WTC11 (cell line): ENCODE data around the gene RPL10. TPM values are rescaled to one million over a fixed set of nuclear protein-coding genes. Genes with fewer than 3 reads are reported as not detected.

Source experiments
- ATAC-seq: fragments of 200-7000 bp; cut with Tn5 transposase; 2 replicates; pipeline ENCODE4 v1.10.0; 2021; ENCODE audit warnings: mild to moderate bottlenecking, moderate library complexity
- CTCF ChIA-PET: fragments of 300-600 bp; sonication (Branson Sonifier 250); formaldehyde crosslinking; loops from one replicate; lab custom pipeline; 2021; ENCODE audit warnings: antibody characterized with exemption; lab: Charles Lee
- POLR2A ChIA-PET: fragments of 350-600 bp; sonication (Branson Sonifier 250); formaldehyde crosslinking; loops from one replicate; lab custom pipeline; 2021; ENCODE audit warnings: antibody characterized with exemption; lab: Charles Lee
- DNase-seq: peaks from one replicate; pipeline ENCODE4 v3.0.0; 2021; ENCODE audit warnings: low spot score
- H3K27ac Mint-ChIP-seq: 2 replicates; pipeline ENCODE4 v1.8.0; 2021; ENCODE audit warnings: mixed read lengths
- H3K27me3 Mint-ChIP-seq: 2 replicates; pipeline ENCODE4 v1.8.0; 2021; ENCODE audit warnings: low read depth, mild to moderate bottlenecking, moderate library complexity, mixed read lengths
- H3K36me3 Mint-ChIP-seq: 2 replicates; pipeline ENCODE4 v1.8.0; 2021; ENCODE audit warnings: mixed read lengths
- H3K4me1 Mint-ChIP-seq: 2 replicates; pipeline ENCODE4 v1.8.0; 2022; ENCODE audit warnings: mixed read lengths
- H3K4me3 Mint-ChIP-seq: 2 replicates; pipeline ENCODE4 v1.8.0; 2021; ENCODE audit warnings: mild to moderate bottlenecking, moderate library complexity, mixed read lengths
- H3K9me3 Mint-ChIP-seq: 2 replicates; pipeline ENCODE4 v1.8.0; 2021; ENCODE audit warnings: mixed read lengths
- EMX1 ChIP-seq: fragments of 250-450 bp; sonication (Bioruptor Pico); IDR thresholded peaks from 2 replicates; pipeline ENCODE4 v1.8.0; 2021; ENCODE audit warnings: mild to moderate bottlenecking
- FOXK1 ChIP-seq: sonication (generic); formaldehyde crosslinking; IDR thresholded peaks from 2 replicates; pipeline ENCODE4 v1.8.0; 2022; ENCODE audit warnings: mild to moderate bottlenecking, moderate library complexity, missing genetic modification reagents
- HMGA2 ChIP-seq: fragments of 250-450 bp; sonication (Bioruptor Pico); IDR thresholded peaks from 2 replicates; pipeline ENCODE4 v1.4.0; 2021; ENCODE audit warnings: mild to moderate bottlenecking, moderate library complexity
- IRF2 ChIP-seq: sonication (generic); formaldehyde crosslinking; IDR thresholded peaks from 2 replicates; pipeline ENCODE4 v1.8.0; 2022; ENCODE audit warnings: low read depth, missing genetic modification reagents, borderline replicate concordance
- JAZF1 ChIP-seq: fragments of 250-450 bp; sonication (Bioruptor Pico); IDR thresholded peaks from 2 replicates; pipeline ENCODE4 v1.9.0; 2021; ENCODE audit warnings: moderate library complexity, mild to moderate bottlenecking, inconsistent platforms
- JUN ChIP-seq: sonication (generic); formaldehyde crosslinking; IDR thresholded peaks from 2 replicates; pipeline ENCODE4 v1.8.0; 2023; ENCODE audit warnings: mild to moderate bottlenecking, missing genetic modification reagents
- SMAD3 ChIP-seq: sonication (generic); formaldehyde crosslinking; IDR thresholded peaks from 2 replicates; pipeline ENCODE4 v1.8.0; 2022; ENCODE audit warnings: missing genetic modification reagents, mild to moderate bottlenecking, borderline replicate concordance
- ZBTB21 ChIP-seq: sonication (generic); formaldehyde crosslinking; IDR thresholded peaks from 2 replicates; pipeline ENCODE4 v1.8.1; 2023; ENCODE audit warnings: mild to moderate bottlenecking, missing genetic modification reagents, borderline replicate concordance
- ZNF263 ChIP-seq: sonication (generic); formaldehyde crosslinking; IDR thresholded peaks from 2 replicates; pipeline ENCODE4 v1.8.1; 2022; ENCODE audit warnings: low read depth, mild to moderate bottlenecking, moderate library complexity, missing genetic modification reagents
- ZNF416 ChIP-seq: fragments of 250-450 bp; sonication (Bioruptor Pico); IDR thresholded peaks from 2 replicates; pipeline ENCODE4 v1.9.0; 2021; ENCODE audit warnings: mild to moderate bottlenecking, inconsistent platforms
- total RNA-seq: library from RNA; stranded (reverse); gene quantifications from 3 replicates; pipeline ENCODE4 v1.2.3, GENCODE V29; 2021
- TF ChIP-seq, protein P1 (sequence below): sonication (generic); formaldehyde crosslinking; IDR thresholded peaks from 2 replicates; pipeline ENCODE4 v1.8.0; 2022; ENCODE audit warnings: mild to moderate bottlenecking, missing genetic modification reagents
- TF ChIP-seq, protein P2 (sequence below): fragments of 200-600 bp; IDR thresholded peaks from 2 replicates; pipeline ENCODE4 v1.8.0; 2022; ENCODE audit warnings: antibody characterized with exemption
- TF ChIP-seq, protein P3 (sequence below): sonication (generic); formaldehyde crosslinking; IDR thresholded peaks from 2 replicates; pipeline ENCODE4 v1.8.0; 2022; ENCODE audit warnings: mild to moderate bottlenecking, missing genetic modification reagents
- TF ChIP-seq, protein P4 (sequence below): fragments of 250-450 bp; sonication (Bioruptor Pico); IDR thresholded peaks from 2 replicates; pipeline ENCODE4 v1.9.0; 2021; ENCODE audit warnings: mild to moderate bottlenecking
- TF ChIP-seq, protein P5 (sequence below): sonication (generic); formaldehyde crosslinking; IDR thresholded peaks from 2 replicates; pipeline ENCODE4 v1.8.1; 2022; ENCODE audit warnings: missing genetic modification reagents, borderline replicate concordance
- TF ChIP-seq, protein P6 (sequence below): fragments of 250-450 bp; sonication (Bioruptor Pico); IDR thresholded peaks from 2 replicates; pipeline ENCODE4 v1.9.0; 2021; ENCODE audit warnings: moderate library complexity, mild to moderate bottlenecking, inconsistent platforms, borderline replicate concordance

The RPL10 gene
- total RNA-seq, 1 experiment from 2014 or later, result 2,241 TPM

DNA sequence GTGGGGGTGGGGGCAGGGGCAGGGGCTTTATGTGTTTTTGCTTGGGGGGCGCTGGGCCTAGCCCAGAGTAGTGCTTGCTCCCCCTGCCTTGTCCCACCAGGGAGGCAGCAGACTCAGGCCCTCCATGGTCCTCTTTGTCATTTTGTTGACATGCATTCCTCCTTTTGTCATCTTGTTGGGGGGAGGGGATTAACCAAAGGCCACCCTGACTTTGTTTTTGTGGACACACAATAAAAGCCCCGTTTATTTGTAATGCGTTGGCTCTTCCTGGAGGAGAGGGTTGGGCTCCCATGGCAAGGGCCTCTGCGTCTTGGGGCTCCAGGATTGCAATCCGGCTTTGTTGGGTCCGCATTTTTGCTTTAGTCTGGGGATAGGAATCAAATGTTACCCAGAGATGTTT, 16.9 kb upstream of the RPL10 start:
- DNase-seq, result no peak
- POLR2A ChIA-PET, result interaction anchor here (0.6 to 3.3 kb wide), 4 partner anchors 8 to 574 kb away, joined by 4 to 13 read pairs (median 6); no protein-coding TSS in a partner anchor
- no peaks in the 10 kb centered on the region for H3K9me3 Mint-ChIP-seq

DNA sequence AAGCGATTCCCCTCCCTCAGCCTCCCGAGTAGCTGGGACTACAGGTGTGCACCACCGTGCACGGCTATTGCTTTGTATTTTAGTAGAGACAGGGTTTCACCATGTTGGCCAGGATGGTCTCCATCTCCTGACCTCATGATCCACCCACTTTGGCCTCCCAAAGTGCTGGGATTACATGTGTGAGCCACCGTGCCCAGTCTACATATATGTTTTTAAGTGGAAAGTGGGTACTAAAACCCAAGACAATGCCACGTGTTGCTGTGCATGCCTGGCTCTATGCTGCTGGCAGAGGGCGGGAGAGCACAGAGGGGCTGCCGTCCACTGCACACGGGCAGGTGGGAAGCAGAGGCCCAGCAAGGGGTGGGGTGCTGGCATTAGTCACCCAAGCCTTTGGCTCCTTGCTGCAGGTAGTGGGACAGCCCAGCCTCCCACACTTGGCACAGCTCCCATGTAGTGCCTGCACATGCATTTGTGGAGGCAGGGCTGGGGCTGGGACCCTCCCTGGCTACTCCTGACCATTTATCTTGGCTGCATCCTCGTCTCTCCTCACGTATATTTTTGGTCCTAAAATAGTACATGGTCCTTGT, 15.6 kb upstream of the RPL10 start:
- ChIA-PET CTCF (interaction anchor here (3.9 kb wide), 1 partner anchor 9 kb away, joined by 43 read pairs; the partner anchor contains the start of gene FLNA), POLR2A (interaction anchor here (1.5 to 1.9 kb wide), 2 partner anchors 9 kb away, joined by 4 to 10 read pairs; partner anchors contain the start of gene FLNA)
- peak overlapping the region; percentile 53; the same call in 1 of the 2 replicates for H3K27ac Mint-ChIP-seq
- H3K36me3 Mint-ChIP-seq, result peaks cover 9% of the 10 kb centered on the region
- no peaks in the 10 kb centered on the region for H3K9me3 Mint-ChIP-seq
- TF ChIP-seq JAZF1 (CRISPR knock-in tag), result no peak
- TF ChIP-seq JUN (CRISPR knock-in tag), result no peak
- TF ChIP-seq, protein P1, sequence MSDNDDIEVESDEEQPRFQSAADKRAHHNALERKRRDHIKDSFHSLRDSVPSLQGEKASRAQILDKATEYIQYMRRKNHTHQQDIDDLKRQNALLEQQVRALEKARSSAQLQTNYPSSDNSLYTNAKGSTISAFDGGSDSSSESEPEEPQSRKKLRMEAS (CRISPR knock-in tag), result no peak
- no peak for TF ChIP-seq FOXK1 (CRISPR knock-in tag)
- TF ChIP-seq, protein P2, sequence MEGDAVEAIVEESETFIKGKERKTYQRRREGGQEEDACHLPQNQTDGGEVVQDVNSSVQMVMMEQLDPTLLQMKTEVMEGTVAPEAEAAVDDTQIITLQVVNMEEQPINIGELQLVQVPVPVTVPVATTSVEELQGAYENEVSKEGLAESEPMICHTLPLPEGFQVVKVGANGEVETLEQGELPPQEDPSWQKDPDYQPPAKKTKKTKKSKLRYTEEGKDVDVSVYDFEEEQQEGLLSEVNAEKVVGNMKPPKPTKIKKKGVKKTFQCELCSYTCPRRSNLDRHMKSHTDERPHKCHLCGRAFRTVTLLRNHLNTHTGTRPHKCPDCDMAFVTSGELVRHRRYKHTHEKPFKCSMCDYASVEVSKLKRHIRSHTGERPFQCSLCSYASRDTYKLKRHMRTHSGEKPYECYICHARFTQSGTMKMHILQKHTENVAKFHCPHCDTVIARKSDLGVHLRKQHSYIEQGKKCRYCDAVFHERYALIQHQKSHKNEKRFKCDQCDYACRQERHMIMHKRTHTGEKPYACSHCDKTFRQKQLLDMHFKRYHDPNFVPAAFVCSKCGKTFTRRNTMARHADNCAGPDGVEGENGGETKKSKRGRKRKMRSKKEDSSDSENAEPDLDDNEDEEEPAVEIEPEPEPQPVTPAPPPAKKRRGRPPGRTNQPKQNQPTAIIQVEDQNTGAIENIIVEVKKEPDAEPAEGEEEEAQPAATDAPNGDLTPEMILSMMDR, result no peak
- TF ChIP-seq HMGA2 (CRISPR knock-in tag), result no peak
- ATAC-seq (no peak), DNase-seq (no peak)
- no peak overlapping the region for H3K4me3 Mint-ChIP-seq
- no peaks in the 10 kb centered on the region for H3K27me3 Mint-ChIP-seq
- H3K4me1 Mint-ChIP-seq, result peaks cover 26% of the 10 kb centered on the region

More for the DNA sequence above, 16.9 kb upstream of the RPL10 start:
- no peak for TF ChIP-seq IRF2 (CRISPR knock-in tag)
- TF ChIP-seq, protein P3, sequence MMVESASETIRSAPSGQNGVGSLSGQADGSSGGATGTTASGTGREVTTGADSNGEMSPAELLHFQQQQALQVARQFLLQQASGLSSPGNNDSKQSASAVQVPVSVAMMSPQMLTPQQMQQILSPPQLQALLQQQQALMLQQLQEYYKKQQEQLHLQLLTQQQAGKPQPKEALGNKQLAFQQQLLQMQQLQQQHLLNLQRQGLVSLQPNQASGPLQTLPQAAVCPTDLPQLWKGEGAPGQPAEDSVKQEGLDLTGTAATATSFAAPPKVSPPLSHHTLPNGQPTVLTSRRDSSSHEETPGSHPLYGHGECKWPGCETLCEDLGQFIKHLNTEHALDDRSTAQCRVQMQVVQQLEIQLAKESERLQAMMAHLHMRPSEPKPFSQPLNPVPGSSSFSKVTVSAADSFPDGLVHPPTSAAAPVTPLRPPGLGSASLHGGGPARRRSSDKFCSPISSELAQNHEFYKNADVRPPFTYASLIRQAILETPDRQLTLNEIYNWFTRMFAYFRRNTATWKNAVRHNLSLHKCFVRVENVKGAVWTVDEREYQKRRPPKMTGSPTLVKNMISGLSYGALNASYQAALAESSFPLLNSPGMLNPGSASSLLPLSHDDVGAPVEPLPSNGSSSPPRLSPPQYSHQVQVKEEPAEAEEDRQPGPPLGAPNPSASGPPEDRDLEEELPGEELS (CRISPR knock-in tag), result no peak
- TF ChIP-seq, protein P4, sequence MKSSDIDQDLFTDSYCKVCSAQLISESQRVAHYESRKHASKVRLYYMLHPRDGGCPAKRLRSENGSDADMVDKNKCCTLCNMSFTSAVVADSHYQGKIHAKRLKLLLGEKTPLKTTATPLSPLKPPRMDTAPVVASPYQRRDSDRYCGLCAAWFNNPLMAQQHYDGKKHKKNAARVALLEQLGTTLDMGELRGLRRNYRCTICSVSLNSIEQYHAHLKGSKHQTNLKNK (CRISPR knock-in tag), result no peak
- TF ChIP-seq, protein P5, sequence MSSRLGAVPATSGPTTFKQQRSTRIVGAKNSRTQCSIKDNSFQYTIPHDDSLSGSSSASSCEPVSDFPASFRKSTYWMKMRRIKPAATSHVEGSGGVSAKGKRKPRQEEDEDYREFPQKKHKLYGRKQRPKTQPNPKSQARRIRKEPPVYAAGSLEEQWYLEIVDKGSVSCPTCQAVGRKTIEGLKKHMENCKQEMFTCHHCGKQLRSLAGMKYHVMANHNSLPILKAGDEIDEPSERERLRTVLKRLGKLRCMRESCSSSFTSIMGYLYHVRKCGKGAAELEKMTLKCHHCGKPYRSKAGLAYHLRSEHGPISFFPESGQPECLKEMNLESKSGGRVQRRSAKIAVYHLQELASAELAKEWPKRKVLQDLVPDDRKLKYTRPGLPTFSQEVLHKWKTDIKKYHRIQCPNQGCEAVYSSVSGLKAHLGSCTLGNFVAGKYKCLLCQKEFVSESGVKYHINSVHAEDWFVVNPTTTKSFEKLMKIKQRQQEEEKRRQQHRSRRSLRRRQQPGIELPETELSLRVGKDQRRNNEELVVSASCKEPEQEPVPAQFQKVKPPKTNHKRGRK (CRISPR knock-in tag), result no peak
- TF ChIP-seq, protein P1 (CRISPR knock-in tag), result no peak
- no peak for TF ChIP-seq EMX1 (CRISPR knock-in tag)
- TF ChIP-seq ZNF416, result no peak
- no peak for TF ChIP-seq ZNF263 (CRISPR knock-in tag)
- TF ChIP-seq SMAD3 (CRISPR knock-in tag), result no peak
- no peak for TF ChIP-seq ZBTB21 (CRISPR knock-in tag)
- TF ChIP-seq, protein P6, sequence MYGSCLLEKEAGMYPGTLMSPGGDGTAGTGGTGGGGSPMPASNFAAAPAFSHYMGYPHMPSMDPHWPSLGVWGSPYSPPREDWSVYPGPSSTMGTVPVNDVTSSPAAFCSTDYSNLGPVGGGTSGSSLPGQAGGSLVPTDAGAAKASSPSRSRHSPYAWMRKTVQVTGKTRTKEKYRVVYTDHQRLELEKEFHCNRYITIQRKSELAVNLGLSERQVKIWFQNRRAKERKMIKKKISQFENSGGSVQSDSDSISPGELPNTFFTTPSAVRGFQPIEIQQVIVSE (CRISPR knock-in tag), result no peak
- no peak for TF ChIP-seq JUN (CRISPR knock-in tag)
- CTCF ChIA-PET, result interaction anchor here (3.9 kb wide), 1 partner anchor 7 kb away, joined by 43 read pairs; the partner anchor contains the start of gene FLNA
- H3K36me3 Mint-ChIP-seq, result peaks cover 9% of the 10 kb centered on the region
- ATAC-seq, result no peak
- peaks cover 5% of the 10 kb centered on the region; the same call in 1 of the 2 replicates for H3K27me3 Mint-ChIP-seq
- peak overlapping the region; percentile 72; the same call in 1 of the 2 replicates for H3K27ac Mint-ChIP-seq
- H3K4me1 Mint-ChIP-seq, result peaks cover 26% of the 10 kb centered on the region
- peak overlapping the region; percentile 18; the same call in 1 of the 2 replicates for H3K4me3 Mint-ChIP-seq
